ENCODE data around the gene UAP1L1. TPM values are rescaled to one million over a fixed set of nuclear protein-coding genes. Genes with fewer than 3 reads are reported as not detected.

UAP1L1 gene
- total and polyA plus RNA-seq, 9 of the 15 experiments (the other 6 are each of a cell fraction or from before 2014, with no cell fraction given) = 0.20 to 8.6 (median 3.7) TPM

- peak in 1 of 3 experiments; percentile 50; a peak in 1 of 6 replicates for TF ChIP-seq ZBTB11 (CRISPR knock-in tag; IDR thresholded peaks at IDR 0.05)
- TF ChIP-seq U2AF2 (optimal IDR thresholded peaks at IDR 0.05; ENCODE audit: low read depth, low read length) = no peak
- peak; percentile 33; the same call in 1 of the 2 replicates for TF ChIP-seq MITF (IDR thresholded peaks at IDR 0.05)
- 0 out of 2 replicates have a peak, but pooled peaks have one; percentile 25 for TF ChIP-seq TFE3 (CRISPR knock-in tag; IDR thresholded peaks at IDR 0.05)
- no peak for TF ChIP-seq ZHX1 (conservative IDR thresholded peaks at IDR 0.05; ENCODE audit: low read length)
- no peak for TF ChIP-seq ETV1 (tag; conservative IDR thresholded peaks at IDR 0.05; ENCODE audit: low read depth)
- TF ChIP-seq VEZF1 (CRISPR knock-in tag; IDR thresholded peaks at IDR 0.05) = peak; percentile 90
- no peak for TF ChIP-seq POLR2B (IDR thresholded peaks at IDR 0.05; ENCODE audit: low read depth, partially characterized antibody)
- TF ChIP-seq HNRNPLL (IDR thresholded peaks at IDR 0.05; ENCODE audit: low read depth, low read length, poor library complexity, severe bottlenecking) = peak; percentile 81
Observed at GRCh38 chr9:137077010-137077747, at the start of gene UAP1L1 (continued).

Data from K562 (cell line).